EH (cell line): ENCODE measurements around the gene WASF3.
"Not testable (repeated sequence)": the region's sequence is repeated elsewhere in the genome, so short reads cannot be mapped to it uniquely, and the experiment has no call there.

ENCODE experiments used
- DNase-seq: peaks from one replicate; pipeline ENCODE4 v3.0.0-alpha.2; 2015; ENCODE audit warnings: low read depth

WASF3 gene

GRCh38 chr13:26719356-26719945 lies 162.0 kb downstream of the WASF3 start:
- DNase-seq = peak; percentile 6

DNA sequence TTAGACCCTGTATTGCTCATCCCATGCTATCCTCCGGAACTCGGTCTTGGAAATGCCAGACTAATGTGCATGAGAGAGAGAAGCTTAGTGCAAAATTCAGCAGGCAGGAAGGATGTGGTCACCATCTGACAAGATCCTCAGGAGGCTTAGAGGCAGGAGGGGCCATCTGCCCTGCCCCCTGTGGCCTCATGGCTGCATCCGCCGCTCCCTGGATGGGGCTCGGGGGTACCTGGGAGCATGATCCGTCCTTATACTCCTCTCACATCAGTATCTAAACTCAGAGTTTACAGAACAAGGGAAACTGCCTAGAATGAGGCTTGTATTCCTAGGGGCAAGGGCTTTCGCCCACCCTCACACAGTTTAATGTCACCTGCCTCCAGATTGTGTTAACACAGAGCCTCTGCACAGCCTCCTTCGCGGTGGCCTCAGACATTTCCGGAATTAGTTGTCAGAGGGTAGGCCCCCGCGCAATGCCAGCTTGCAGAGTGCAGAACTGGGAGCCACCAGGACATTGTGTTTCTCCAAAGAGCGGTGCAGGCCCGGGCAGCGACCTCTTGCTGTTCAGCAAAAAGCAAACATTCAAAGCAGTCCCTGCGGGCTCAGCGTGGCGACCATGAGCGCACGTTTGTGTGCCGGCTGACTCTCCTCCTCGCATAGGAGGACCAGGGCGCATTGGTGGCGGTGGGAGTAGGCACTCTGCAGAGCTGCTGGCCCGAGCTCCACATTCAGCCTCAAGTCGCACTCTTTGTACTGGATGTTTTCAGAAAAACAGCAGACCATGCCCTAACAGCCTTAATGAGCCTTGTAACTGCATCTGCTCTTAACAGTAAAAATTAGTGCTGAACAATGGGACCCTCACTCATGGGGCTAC lies 164.0 kb downstream of the WASF3 start:
- DNase-seq = no peak

GRCh38 chr13:26722321-26722720 lies 164.8 kb downstream of the WASF3 start:
- DNase-seq = no peak

DNA sequence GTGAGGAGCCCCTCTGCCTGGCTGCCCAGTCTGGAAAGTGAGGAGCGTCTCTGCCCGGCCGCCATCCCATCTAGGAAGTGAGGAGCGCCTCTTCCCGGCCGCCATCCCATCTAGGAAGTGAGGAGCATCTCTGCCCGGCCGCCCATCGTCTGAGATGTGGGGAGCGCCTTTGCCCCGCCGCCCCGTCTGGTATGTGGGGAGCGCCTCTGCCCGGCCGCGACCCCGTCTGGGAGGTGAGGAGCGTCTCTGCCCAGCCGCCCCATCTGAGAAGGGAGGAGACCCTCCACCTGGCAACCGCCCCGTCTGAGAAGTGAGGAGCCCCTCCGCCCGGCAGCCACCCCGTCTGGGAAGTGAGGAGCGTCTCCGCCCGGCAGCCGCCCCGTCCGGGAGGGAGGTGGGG lies 166.1 kb downstream of the WASF3 start:
- not testable (repeated sequence) for DNase-seq

DNA sequence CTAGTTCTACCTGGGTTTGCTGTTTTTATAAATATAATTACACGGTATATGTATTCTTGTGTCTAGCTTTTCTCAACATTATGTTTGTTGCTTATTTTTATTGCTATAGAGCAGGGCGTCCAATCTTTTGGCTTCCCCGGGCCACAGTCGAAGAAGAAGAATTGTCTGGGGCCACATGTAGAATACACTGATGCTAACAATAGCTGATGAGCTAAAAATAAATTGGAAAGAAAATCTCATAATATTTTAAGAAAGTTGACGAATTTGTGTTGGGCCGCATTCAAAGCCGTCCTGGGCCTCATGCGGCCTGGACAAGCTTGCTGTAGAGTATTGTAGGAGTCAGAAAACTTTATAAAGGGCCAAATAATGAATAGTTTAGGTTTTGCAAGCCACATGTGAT lies 169.2 kb downstream of the WASF3 start:
- no peak for DNase-seq

DNA sequence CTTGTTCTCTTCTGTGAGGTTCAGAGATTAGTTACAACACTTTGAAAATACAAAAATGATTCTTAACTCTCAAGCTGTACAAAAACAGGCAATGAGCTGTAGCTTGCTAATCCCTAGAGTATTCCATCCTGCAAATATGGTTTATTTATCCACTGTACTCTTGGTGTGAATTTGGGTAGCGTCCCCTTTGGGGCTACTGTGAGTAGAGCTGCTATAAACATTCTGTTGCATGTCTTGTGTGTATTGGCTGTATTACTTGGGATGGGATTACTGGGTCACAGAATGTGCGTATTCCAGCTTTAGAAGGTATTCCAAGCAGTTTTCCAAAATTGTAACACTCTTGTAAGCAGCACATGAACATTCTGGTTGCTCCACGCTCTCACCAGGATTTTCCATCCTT lies 169.6 kb downstream of the WASF3 start:
- no peak for DNase-seq

DNA sequence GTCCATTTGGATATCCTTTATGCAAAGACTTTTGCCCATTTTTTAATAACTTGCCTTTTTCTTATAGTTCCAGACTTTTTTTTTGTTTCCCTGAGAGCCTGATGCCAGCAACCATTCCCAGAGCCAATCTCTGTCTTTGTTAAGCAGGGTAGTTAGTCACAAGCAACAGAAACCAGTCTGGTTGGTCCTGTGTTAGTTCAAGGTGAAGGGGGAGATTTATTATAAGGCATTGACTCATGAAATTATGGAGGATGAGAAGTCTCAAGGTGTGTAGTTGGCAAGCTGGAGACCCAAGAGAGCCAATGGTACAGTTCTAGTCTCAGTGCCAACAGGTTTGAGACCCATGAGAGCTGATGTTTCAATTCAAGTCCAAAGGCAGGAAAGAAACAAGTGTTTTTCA lies 170.2 kb downstream of the WASF3 start:
- no peak for DNase-seq

GRCh38 chr13:26735677-26736076 lies 178.2 kb downstream of the WASF3 start:
- DNase-seq = no peak
